Esophagus squamous epithelium (tissue), 5 donors: ENCODE data around the gene PRODH2. TPM values are rescaled to one million over a fixed set of nuclear protein-coding genes. Genes with fewer than 3 reads are reported as not detected.
"Not testable (repeated sequence)": the region's sequence is repeated elsewhere in the genome, so short reads cannot be mapped to it uniquely, and the experiment has no call there.

Source experiments
- DNase-seq: peaks from one replicate; lab custom pipeline; 2025; lab: John Stamatoyannopoulos, UW
- H3K27ac ChIP-seq, 4 donors: fragments of 200-600 bp; sonication (generic); one replicate each; pipeline ENCODE4 v1.5.1; 2016 to 2019; ENCODE audit warnings: mild to moderate bottlenecking in 1 of 4
- H3K27me3 ChIP-seq, 4 donors: fragments of 200-600 bp; sonication (generic); 1 replicate in 3 of 4; 2 replicates in 1 of 4; pipeline versions ENCODE4 v1.5.1 to v1.6.0; 2017 to 2021; ENCODE audit warnings: antibody characterized with exemption in 1 of 4
- H3K36me3 ChIP-seq, 3 donors: fragments of 200-600 bp; sonication (generic); one replicate each; pipeline ENCODE4 v1.5.1; 2016 to 2019
- H3K4me1 ChIP-seq, 3 donors: fragments of 200-600 bp; sonication (generic); one replicate each; pipeline ENCODE4 v1.5.1; 2017 to 2019
- H3K4me3 ChIP-seq, 4 donors: fragments of 200-600 bp; sonication (generic); 1 replicate in 3 of 4; 2 replicates in 1 of 4; pipeline ENCODE4 v1.5.1; 2016 to 2019; ENCODE audit warnings: mild to moderate bottlenecking in 2 of 4, moderate library complexity in 1 of 4
- H3K9me3 ChIP-seq, 3 donors: fragments of 200-600 bp; sonication (generic); one replicate each; pipeline ENCODE4 v1.5.1; 2016 to 2019
- POLR2A ChIP-seq, 4 donors: fragments of 450-650 bp; IDR thresholded peaks; one replicate each; pipeline ENCODE4 v1.6.1; 2017; ENCODE audit warnings: antibody characterized with exemption in 4 of 4, mild to moderate bottlenecking in 4 of 4, moderate library complexity in 3 of 4
- WGBS, 2 donors: methylation state at CpG; one replicate each; pipeline ENCODE4 v1.1.5; 2018; 5-methylcytosine and 5-hydroxymethylcytosine counted together
- intact Hi-C: fragments of 100-400 bp; cut with DNase I; formaldehyde crosslinking; loops from one replicate; pipeline ENCODE4 v1.15.0; 2022
- total RNA-seq, 4 donors: library from RNA; depleted of rRNA; stranded (reverse); fragments of >200 nt; gene quantifications; one replicate each; pipeline ENCODE4 v1.1.0, GENCODE V29; 2016
- TF ChIP-seq, protein P1 (sequence below), 6 experiments: fragments of 450-650 bp in 4 of 6; fragments of 200-600 bp in 2 of 6; sonication (generic) in 2 of 6; IDR thresholded peaks; one replicate each; pipeline ENCODE4 v1.5.1; 2016 to 2019; ENCODE audit warnings: antibody characterized with exemption in 6 of 6, mild to moderate bottlenecking in 4 of 6, moderate library complexity in 4 of 6
- donor health status: DM: yes; HTN: yes; CAD: no.

Gene PRODH2
- total RNA-seq, 4 donors from 2014 or later = not detected

DNA sequence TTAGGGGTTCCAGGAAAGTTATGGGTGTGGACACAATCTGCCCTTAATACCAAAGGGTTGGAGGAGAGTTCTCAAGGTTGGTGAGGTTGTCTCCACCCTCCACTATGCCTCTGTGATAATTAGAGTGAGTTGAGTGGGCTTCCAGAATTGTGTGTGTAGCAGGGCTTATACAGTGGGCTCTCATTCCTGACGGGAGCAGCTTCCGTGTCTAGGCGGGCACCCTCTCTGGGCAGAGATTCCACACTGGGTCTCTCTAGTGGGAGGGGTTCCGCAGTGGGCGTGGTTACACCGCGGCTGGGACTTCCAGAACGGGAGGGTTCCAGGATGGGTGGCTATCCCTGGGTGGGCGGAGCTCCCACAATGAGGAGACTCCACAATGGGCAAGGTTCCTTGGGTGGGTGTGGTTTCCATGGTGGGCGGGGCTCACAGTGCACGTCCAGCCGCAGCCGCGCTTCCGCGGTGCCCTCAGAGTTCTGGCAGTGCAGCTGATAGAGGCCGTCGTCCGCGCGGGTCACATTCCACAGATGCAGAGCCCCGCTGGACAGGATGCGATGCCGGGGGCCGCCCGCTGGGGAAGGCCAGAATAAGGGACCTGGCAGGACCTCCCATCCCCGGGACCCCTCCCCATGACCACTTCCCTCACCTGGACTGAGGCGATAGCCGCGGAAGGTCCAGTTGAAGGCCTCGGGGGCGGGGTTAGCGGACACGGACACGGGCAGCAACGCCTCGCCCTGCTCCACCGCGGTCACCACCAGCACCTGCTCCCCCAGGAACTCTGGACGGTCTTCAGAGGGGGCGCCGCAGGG is 31.2 kb upstream of the PRODH2 start:
- Histone ChIP-seq H3K27ac (no peak overlapping the region), H3K4me1 (peaks cover 13 to 22% (median 14%) of the 10 kb centered on the region in 3 donors), H3K36me3 (no peaks in the 10 kb centered on the region), H3K27me3 (peaks cover 9 to 73% (median 18%) of the 10 kb centered on the region in 4 donors), H3K9me3 (peaks cover 0 to 5% (median 0%) of the 10 kb centered on the region in 3 donors), H3K4me3 (no peak overlapping the region)
- 9 to 50% methylated on average over 1 to 8 of the region's 42 CpGs for WGBS, 2 donors
- TF ChIP-seq, protein P1, sequence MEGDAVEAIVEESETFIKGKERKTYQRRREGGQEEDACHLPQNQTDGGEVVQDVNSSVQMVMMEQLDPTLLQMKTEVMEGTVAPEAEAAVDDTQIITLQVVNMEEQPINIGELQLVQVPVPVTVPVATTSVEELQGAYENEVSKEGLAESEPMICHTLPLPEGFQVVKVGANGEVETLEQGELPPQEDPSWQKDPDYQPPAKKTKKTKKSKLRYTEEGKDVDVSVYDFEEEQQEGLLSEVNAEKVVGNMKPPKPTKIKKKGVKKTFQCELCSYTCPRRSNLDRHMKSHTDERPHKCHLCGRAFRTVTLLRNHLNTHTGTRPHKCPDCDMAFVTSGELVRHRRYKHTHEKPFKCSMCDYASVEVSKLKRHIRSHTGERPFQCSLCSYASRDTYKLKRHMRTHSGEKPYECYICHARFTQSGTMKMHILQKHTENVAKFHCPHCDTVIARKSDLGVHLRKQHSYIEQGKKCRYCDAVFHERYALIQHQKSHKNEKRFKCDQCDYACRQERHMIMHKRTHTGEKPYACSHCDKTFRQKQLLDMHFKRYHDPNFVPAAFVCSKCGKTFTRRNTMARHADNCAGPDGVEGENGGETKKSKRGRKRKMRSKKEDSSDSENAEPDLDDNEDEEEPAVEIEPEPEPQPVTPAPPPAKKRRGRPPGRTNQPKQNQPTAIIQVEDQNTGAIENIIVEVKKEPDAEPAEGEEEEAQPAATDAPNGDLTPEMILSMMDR (IDR thresholded peaks at IDR 0.05) = no peak
- no peak for TF ChIP-seq POLR2A (IDR thresholded peaks at IDR 0.05)
- intact Hi-C loops = no loop called here
- DNase-seq = no peak

DNA sequence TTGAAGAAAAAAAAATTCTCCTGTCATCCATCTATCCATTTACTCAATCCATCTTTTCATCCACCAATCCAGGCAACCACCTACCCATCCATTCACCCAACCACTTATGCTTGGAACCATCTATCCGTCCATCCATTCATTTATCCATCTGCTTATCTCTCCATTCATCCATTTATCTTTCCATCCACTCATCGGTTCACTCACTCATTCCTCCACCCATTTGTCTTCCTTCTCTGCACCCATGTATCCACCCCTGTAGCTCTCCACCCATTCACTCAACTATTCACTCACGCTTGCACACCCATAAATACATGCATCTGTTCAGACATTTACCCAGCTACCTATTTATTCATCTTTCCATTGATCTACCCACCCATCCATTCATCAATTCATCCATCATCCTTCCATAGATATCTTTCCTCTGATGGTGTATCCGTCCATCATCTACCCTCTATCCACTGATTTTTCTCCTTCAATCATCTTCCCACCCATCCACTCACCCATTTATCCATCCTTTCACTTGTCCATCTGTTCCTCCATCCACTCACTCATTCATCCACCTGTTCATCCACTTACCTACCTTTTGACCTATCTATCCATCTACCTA is 30.1 kb upstream of the PRODH2 start:
- Histone ChIP-seq H3K36me3 (no peaks in the 10 kb centered on the region), H3K27ac (no peak overlapping the region), H3K4me3 (no peak overlapping the region), H3K27me3 (peaks cover 9 to 69% (median 16%) of the 10 kb centered on the region in 4 donors), H3K9me3 (peaks cover 0 to 7% (median 5%) of the 10 kb centered on the region in 3 donors), H3K4me1 (peaks cover 13 to 22% (median 14%) of the 10 kb centered on the region in 3 donors)
- DNase-seq = no peak
- TF ChIP-seq, protein P1 (IDR thresholded peaks at IDR 0.05) = no peak
- TF ChIP-seq POLR2A (IDR thresholded peaks at IDR 0.05) = no peak
- intact Hi-C loops = no loop called here
- 78 to 87% methylated on average over 4 of the region's 4 CpGs for WGBS, 2 donors

DNA sequence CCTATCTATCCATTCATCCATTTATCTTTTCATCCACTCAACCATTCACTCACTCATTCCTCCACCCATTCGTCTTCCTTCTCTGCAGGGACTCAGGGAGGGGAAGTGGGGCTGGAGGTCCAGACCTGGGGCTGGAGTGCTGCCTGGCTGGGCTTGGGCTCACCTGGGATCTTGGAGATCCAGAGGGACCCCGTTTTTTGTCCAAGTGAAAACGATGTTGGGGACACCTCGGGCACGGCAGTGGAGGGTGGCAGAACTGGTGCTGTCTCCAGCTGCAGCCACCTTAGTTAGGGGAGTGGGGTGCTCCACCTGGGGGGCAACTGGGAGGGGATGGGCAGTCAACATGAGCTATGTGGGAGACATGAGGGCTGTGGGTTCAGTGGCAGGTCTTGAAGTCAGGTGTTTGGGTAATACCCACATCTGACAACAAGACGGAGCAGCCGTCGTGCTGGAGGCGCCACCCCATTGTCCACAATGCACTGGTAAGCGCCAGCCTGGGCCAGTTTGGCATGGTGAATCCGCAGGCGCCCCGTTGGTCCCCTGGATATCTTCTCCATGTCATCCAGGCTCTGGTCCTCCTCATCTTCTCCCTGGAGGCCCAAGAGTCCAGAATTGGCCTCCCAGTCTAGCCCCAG is 29.4 kb upstream of the PRODH2 start:
- no peak for DNase-seq
- Histone ChIP-seq H3K4me1 (peaks cover 13 to 22% (median 14%) of the 10 kb centered on the region in 3 donors), H3K9me3 (peaks cover 0 to 7% (median 5%) of the 10 kb centered on the region in 3 donors), H3K4me3 (no peak overlapping the region), H3K36me3 (no peaks in the 10 kb centered on the region), H3K27ac (no peak overlapping the region), H3K27me3 (peaks cover 9 to 63% (median 15%) of the 10 kb centered on the region in 4 donors)
- WGBS, 2 donors = 81 to 88% methylated on average over 6 to 12 of the region's 13 CpGs
- TF ChIP-seq, protein P1 (IDR thresholded peaks at IDR 0.05) = no peak
- TF ChIP-seq POLR2A (IDR thresholded peaks at IDR 0.05) = no peak
- intact Hi-C loops = no loop called here

DNA sequence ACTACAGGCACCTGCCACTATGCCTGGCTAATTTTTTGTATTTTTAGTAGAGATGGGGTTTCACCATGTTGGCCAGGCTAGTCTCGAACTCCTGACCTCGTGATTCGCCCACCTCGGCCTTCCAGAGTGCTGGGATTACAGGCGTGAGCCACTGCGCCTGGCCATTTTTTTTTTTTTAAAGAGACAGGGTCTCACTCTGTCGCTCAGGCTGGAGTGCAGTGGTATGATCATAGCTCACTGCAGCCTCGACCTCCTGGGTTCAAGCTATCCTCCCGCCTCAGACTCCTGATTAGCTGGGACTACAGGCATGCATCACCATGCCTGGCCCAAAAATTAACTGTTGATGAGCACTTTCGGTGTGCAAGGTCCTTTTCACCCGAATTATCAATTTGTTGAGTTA is 23.5 kb upstream of the PRODH2 start:
- H3K4me1 ChIP-seq, DNase-seq, H3K36me3 ChIP-seq, H3K27ac ChIP-seq, intact Hi-C loops, H3K9me3 ChIP-seq, H3K4me3 ChIP-seq: not testable (repeated sequence)
- 43 to 44% methylated on average over 10 of the region's 11 CpGs for WGBS, 2 donors
- peaks cover 0 to 58% (median 0%) of the 10 kb centered on the region in 4 donors for H3K27me3 ChIP-seq

DNA sequence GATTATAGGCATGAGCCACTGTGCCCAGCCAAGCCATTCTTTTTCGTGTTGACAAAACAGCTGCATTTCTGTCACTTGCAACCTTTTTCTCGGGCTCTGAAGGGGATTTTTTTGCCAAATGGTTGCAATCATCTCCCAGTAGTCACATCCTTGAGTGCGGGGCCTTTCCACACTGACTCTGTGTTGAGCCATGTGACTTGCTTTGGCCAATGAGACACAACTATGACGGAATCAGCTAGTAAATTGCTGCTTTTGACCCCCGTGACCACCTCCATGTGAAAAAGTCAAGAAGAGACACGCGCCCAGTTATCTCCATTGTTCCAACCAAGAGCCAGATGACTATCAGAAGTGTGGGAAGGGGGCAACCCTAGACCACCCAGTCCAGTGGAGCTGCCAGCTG is 21.3 kb upstream of the PRODH2 start:
- Histone ChIP-seq H3K36me3 (no peaks in the 10 kb centered on the region), H3K9me3 (peaks cover 0 to 7% (median 0%) of the 10 kb centered on the region in 3 donors), H3K4me1 (no peaks in the 10 kb centered on the region), H3K27me3 (peaks cover 0 to 74% (median 0%) of the 10 kb centered on the region in 4 donors), H3K27ac (no peak overlapping the region), H3K4me3 (no peak overlapping the region)
- TF ChIP-seq, protein P1 (IDR thresholded peaks at IDR 0.05) = no peak
- TF ChIP-seq POLR2A (IDR thresholded peaks at IDR 0.05) = no peak
- WGBS, 2 donors = 40 to 59% methylated on average over 4 to 6 of the region's 7 CpGs
- intact Hi-C loops = no loop called here
- no peak for DNase-seq
